ENCODE data around the gene UST. TPM values are rescaled to one million over a fixed set of nuclear protein-coding genes. Genes with fewer than 3 reads are reported as not detected.
"Not testable (repeated sequence)": the region's sequence is repeated elsewhere in the genome, so short reads cannot be mapped to it uniquely, and the experiment has no call there.

The UST gene
- total RNA-seq, 1 donor from 2014 or later: 33.3 TPM

DNA sequence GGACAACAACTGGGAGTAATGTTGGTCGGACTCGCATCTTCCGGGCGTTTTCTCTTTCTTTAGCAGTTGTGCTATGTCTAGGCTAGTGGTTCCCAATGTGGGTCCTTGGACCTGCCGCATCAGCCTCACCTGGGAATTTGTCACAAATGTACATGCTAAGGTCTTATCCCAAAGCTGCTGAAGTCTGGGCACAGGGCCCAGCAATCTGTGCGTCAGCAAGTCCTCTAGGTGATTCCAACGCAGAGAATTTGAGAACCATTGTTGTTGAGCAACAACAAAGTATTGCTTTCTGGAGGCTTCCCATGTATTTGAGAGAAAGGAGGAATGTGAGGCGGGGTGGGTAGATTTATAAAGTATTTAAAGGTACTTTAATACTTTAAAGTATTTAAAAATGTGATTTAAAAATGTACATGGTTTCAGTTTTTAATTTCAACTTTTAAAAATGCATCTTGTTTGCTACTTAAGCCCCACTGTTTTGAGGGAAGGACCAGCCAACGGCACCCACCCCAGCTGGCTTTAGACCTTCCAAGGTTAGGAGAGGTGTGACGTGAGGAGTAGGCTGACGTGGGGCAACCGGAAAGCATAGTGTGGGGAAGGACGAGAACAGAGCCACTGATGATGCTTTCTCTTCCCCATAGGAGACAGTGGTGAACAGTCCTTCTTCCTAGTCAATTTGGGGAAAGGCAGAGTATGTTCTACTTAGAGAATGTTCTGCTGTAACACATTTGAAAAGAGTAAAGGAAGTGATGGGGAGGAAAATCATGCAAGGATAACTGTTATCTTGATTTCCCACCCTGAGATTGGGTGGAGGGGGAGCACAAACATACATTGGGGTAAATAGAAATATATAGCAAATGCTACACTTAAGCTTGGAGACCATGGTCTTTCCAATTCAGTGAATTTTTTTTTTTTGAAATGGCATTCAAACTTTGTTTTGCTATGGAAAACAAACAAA, 4.3 kb downstream of the UST start:
- no peak overlapping the region for H3K27ac Mint-ChIP-seq
- TF ChIP-seq, protein P1, sequence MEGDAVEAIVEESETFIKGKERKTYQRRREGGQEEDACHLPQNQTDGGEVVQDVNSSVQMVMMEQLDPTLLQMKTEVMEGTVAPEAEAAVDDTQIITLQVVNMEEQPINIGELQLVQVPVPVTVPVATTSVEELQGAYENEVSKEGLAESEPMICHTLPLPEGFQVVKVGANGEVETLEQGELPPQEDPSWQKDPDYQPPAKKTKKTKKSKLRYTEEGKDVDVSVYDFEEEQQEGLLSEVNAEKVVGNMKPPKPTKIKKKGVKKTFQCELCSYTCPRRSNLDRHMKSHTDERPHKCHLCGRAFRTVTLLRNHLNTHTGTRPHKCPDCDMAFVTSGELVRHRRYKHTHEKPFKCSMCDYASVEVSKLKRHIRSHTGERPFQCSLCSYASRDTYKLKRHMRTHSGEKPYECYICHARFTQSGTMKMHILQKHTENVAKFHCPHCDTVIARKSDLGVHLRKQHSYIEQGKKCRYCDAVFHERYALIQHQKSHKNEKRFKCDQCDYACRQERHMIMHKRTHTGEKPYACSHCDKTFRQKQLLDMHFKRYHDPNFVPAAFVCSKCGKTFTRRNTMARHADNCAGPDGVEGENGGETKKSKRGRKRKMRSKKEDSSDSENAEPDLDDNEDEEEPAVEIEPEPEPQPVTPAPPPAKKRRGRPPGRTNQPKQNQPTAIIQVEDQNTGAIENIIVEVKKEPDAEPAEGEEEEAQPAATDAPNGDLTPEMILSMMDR (IDR thresholded peaks at IDR 0.05): no peak
- TF ChIP-seq EZH2 (IDR thresholded peaks at IDR 0.05) (no peak), EZH2phosphoT487 (IDR thresholded peaks at IDR 0.05) (no peak)
- peaks cover 10% of the 10 kb centered on the region for H3K9me3 Mint-ChIP-seq
- peaks cover 3% of the 10 kb centered on the region for H3K27me3 Mint-ChIP-seq (ENCODE audit: insufficient read depth, low read depth)
- Histone ChIP-seq H3K9me3 (ENCODE audit: low read depth) (no peaks in the 10 kb centered on the region), H3K9ac (no peak overlapping the region), H3K4me1 (peaks cover 23% of the 10 kb centered on the region), H3K4me3 (no peak overlapping the region), H3K27ac (no peak overlapping the region), H3K79me2 (ENCODE audit: low read depth) (peaks cover 88% of the 10 kb centered on the region), H3K27me3 (no peaks in the 10 kb centered on the region), H2AFZ (replicated peaks) (no peak overlapping the region), H4K20me1 (ENCODE audit: low read depth) (peaks cover 47% of the 10 kb centered on the region), H3K36me3 (no peaks in the 10 kb centered on the region), H3F3A (ENCODE audit: low read depth) (peaks cover 5% of the 10 kb centered on the region), H3K4me2 (no peak overlapping the region)
- peaks cover 29% of the 10 kb centered on the region for H3K4me1 Mint-ChIP-seq
- peaks cover 29% of the 10 kb centered on the region for H3K36me3 Mint-ChIP-seq
- DNase-seq (ENCODE audit: low spot score): no peak
- H3K4me3 Mint-ChIP-seq: peak overlapping the region; percentile 73

DNA sequence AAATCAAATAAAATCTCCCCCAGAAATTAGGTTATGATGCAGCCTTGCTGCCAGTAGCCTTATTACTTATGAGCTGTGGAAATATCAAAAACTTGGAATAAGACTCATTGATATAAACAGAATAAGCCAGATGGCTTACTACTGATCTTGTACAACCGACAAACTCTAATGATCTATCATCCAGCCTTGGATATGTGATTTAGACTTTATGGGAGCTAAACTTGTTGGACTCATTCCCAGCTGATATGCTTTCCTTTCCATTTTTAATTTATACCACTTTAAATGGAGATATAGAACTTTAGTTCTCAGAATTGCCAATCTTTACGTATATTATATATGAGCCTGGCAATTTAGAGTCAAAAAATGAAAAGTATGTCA, 5.0 kb downstream of the UST start:
- H3K27ac Mint-ChIP-seq: no peak overlapping the region
- H3K4me3 ChIP-seq: no peak overlapping the region
- no peaks in the 10 kb centered on the region for H3K9me3 ChIP-seq (ENCODE audit: low read depth)
- TF ChIP-seq EZH2 (IDR thresholded peaks at IDR 0.05) (no peak), EZH2phosphoT487 (IDR thresholded peaks at IDR 0.05) (no peak)
- TF ChIP-seq, protein P1 (IDR thresholded peaks at IDR 0.05): no peak
- H3F3A ChIP-seq (ENCODE audit: low read depth): no peaks in the 10 kb centered on the region
- H3K27ac ChIP-seq: no peak overlapping the region
- no peaks in the 10 kb centered on the region for H3K27me3 ChIP-seq
- peaks cover 22% of the 10 kb centered on the region for H3K4me1 ChIP-seq
- peaks cover 47% of the 10 kb centered on the region for H4K20me1 ChIP-seq (ENCODE audit: low read depth)
- no peak overlapping the region for H3K4me3 Mint-ChIP-seq
- peaks cover 95% of the 10 kb centered on the region for H3K79me2 ChIP-seq (ENCODE audit: low read depth)
- no peaks in the 10 kb centered on the region for H3K27me3 Mint-ChIP-seq (ENCODE audit: insufficient read depth, low read depth)
- peaks cover 29% of the 10 kb centered on the region for H3K4me1 Mint-ChIP-seq
- DNase-seq (ENCODE audit: low spot score): no peak
- no peak overlapping the region for H2AFZ ChIP-seq (replicated peaks)
- peaks cover 30% of the 10 kb centered on the region for H3K36me3 Mint-ChIP-seq
- no peak overlapping the region for H3K4me2 ChIP-seq
- no peak overlapping the region for H3K9ac ChIP-seq
- H3K9me3 Mint-ChIP-seq: peaks cover 10% of the 10 kb centered on the region
- no peaks in the 10 kb centered on the region for H3K36me3 ChIP-seq

GRCh38 chr6:148755379-148755778, 8.5 kb downstream of the UST start:
- H3K9me3 Mint-ChIP-seq; H3K4me3 Mint-ChIP-seq; H3K27ac ChIP-seq; H3K27ac Mint-ChIP-seq; H3K9me3 ChIP-seq (ENCODE audit: low read depth); H3K4me2 ChIP-seq; H3K27me3 Mint-ChIP-seq (ENCODE audit: insufficient read depth, low read depth); H2AFZ ChIP-seq (replicated peaks); H3K4me3 ChIP-seq; H3K36me3 ChIP-seq; H3K27me3 ChIP-seq; H3K9ac ChIP-seq; DNase-seq (ENCODE audit: low spot score): not testable (repeated sequence)
- peaks cover 99% of the 10 kb centered on the region for H3K79me2 ChIP-seq (ENCODE audit: low read depth)
- H4K20me1 ChIP-seq (ENCODE audit: low read depth): peaks cover 41% of the 10 kb centered on the region
- peaks cover 11% of the 10 kb centered on the region for H3F3A ChIP-seq (ENCODE audit: low read depth)
- peaks cover 33% of the 10 kb centered on the region for H3K36me3 Mint-ChIP-seq
- H3K4me1 ChIP-seq: peaks cover 16% of the 10 kb centered on the region
- H3K4me1 Mint-ChIP-seq: peaks cover 27% of the 10 kb centered on the region

GRCh38 chr6:148757944-148758480, 11.2 kb downstream of the UST start:
- TF ChIP-seq EZH2 (IDR thresholded peaks at IDR 0.05): no peak
- TF ChIP-seq, protein P1 (IDR thresholded peaks at IDR 0.05): no peak

More at GRCh38 chr6:148757944-148758480, 11.2 kb downstream of the UST start:
- H3K4me1 Mint-ChIP-seq: peaks cover 43% of the 10 kb centered on the region
- Histone ChIP-seq H3K79me2 (ENCODE audit: low read depth) (peaks cover 99% of the 10 kb centered on the region), H3K27ac (no peak overlapping the region), H3K36me3 (no peaks in the 10 kb centered on the region), H3K9me3 (ENCODE audit: low read depth) (peaks cover 2% of the 10 kb centered on the region), H3K4me2 (no peak overlapping the region), H3K27me3 (no peaks in the 10 kb centered on the region), H2AFZ (replicated peaks) (no peak overlapping the region), H4K20me1 (ENCODE audit: low read depth) (peaks cover 38% of the 10 kb centered on the region), H3K4me1 (peaks cover 32% of the 10 kb centered on the region), H3K9ac (no peak overlapping the region), H3F3A (ENCODE audit: low read depth) (peaks cover 23% of the 10 kb centered on the region), H3K4me3 (no peak overlapping the region)
- H3K27me3 Mint-ChIP-seq (ENCODE audit: insufficient read depth, low read depth): peaks cover 6% of the 10 kb centered on the region
- H3K4me3 Mint-ChIP-seq: no peak overlapping the region
- no peak overlapping the region for H3K27ac Mint-ChIP-seq
- DNase-seq (ENCODE audit: low spot score): no peak
- H3K9me3 Mint-ChIP-seq: peaks cover 15% of the 10 kb centered on the region
- peaks cover 31% of the 10 kb centered on the region for H3K36me3 Mint-ChIP-seq
